ENCODE data around the gene MAGI2. TPM values are rescaled to one million over a fixed set of nuclear protein-coding genes. Genes with fewer than 3 reads are reported as not detected.
A peak's percentile ranks its signal among the peaks of the same experiment; 100 is the strongest.

The MAGI2 gene
- total RNA-seq, 1 donor from 2014 or later: 4.0 TPM

DNA sequence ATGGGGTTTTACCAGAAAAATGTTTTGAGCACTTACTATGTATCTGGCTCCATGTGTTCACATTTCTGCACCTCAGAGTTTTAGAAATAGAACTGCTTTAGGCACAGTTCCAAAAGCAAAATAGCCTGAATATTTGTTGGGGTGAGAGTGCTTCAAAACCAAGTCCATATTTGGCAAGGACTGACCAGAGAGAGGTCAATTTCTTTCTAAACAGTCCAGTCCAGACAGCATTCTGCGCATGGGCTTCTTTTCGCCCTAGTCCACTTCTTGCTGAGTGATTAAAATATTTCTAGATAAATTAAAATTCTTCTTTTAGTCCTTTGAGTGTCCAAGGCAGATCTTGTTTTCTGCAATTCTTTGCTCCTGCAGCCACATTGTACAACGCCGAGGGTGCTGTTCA, 1227.9 kb downstream of the MAGI2 start:
- TF ChIP-seq, protein P1, sequence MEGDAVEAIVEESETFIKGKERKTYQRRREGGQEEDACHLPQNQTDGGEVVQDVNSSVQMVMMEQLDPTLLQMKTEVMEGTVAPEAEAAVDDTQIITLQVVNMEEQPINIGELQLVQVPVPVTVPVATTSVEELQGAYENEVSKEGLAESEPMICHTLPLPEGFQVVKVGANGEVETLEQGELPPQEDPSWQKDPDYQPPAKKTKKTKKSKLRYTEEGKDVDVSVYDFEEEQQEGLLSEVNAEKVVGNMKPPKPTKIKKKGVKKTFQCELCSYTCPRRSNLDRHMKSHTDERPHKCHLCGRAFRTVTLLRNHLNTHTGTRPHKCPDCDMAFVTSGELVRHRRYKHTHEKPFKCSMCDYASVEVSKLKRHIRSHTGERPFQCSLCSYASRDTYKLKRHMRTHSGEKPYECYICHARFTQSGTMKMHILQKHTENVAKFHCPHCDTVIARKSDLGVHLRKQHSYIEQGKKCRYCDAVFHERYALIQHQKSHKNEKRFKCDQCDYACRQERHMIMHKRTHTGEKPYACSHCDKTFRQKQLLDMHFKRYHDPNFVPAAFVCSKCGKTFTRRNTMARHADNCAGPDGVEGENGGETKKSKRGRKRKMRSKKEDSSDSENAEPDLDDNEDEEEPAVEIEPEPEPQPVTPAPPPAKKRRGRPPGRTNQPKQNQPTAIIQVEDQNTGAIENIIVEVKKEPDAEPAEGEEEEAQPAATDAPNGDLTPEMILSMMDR (IDR thresholded peaks at IDR 0.05): no peak
- no peak for DNase-seq (ENCODE audit: low spot score in 2 of 2)
- H3K27ac ChIP-seq: peak overlapping the region; percentile 13 to 55
- no peaks in the 10 kb centered on the region for H3K27me3 ChIP-seq
- H3K4me3 ChIP-seq: no peak overlapping the region
- intact Hi-C loops (cut with DNase I): loop anchor here (2.0 to 10.0 kb wide), 2 partner anchors 205 to 281 kb away; no protein-coding TSS in a partner anchor
- H3K4me1 ChIP-seq: peaks cover 0 to 12% of the 10 kb centered on the region in 2 donors
- no peaks in the 10 kb centered on the region for H3K9me3 ChIP-seq
- no peaks in the 10 kb centered on the region for H3K36me3 ChIP-seq

DNA sequence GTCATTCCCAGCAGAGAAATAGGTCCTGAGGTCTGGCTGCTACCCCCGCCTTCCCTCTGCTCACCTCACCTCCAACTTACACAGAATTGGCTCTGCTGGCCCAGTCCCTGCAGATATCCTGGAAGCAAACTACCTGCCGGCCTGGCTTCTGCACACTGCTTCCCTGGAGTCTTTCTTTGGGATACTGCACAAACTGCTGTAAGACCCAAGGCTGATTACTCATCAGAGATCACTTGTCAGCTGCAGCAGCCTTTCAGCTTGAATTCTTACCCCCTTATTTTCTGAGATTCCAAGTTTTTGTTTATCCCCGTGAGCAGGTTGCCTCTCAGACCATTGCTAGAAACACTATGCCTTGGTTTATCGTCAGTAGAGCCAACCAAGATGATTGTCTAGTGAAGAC, 1228.5 kb downstream of the MAGI2 start:
- no peak for DNase-seq (ENCODE audit: low spot score in 2 of 2)
- TF ChIP-seq, protein P1 (IDR thresholded peaks at IDR 0.05): no peak
- Histone ChIP-seq H3K27me3 (no peaks in the 10 kb centered on the region), H3K4me3 (no peak overlapping the region), H3K27ac (peak overlapping the region in 1 of 2 donors; percentile 30), H3K4me1 (peaks cover 0 to 12% of the 10 kb centered on the region in 2 donors), H3K36me3 (no peaks in the 10 kb centered on the region), H3K9me3 (no peaks in the 10 kb centered on the region)
- intact Hi-C loops (cut with DNase I): loop anchor here (2.0 to 10.0 kb wide), 2 partner anchors 204 to 280 kb away; no protein-coding TSS in a partner anchor

DNA sequence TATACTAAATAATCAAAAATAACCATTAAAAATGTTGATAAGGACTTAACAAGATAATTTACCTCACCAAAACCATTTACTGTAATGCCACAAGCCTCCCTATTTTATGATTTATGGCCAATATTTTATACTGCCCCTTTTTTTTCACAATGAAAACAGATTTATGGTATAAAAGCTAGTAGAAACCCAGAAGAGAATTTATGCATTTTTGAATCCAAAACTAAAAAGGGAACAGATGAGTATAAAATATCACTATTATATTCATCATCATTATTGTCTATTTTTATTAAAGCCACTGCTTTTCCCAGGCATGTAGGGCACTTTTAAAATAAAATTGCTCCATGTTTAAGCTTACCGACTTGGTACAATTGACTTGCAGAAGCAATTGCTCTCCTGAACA, 1229.9 kb downstream of the MAGI2 start:
- Histone ChIP-seq H3K27me3 (no peaks in the 10 kb centered on the region), H3K27ac (peak overlapping the region in 1 of 2 donors; percentile 41), H3K36me3 (no peaks in the 10 kb centered on the region), H3K4me3 (no peak overlapping the region), H3K4me1 (peaks cover 0 to 12% of the 10 kb centered on the region in 2 donors), H3K9me3 (no peaks in the 10 kb centered on the region)
- intact Hi-C loops (cut with DNase I): loop anchor here (10.0 kb wide), 1 partner anchor 279 kb away; no protein-coding TSS in a partner anchor
- no peak for DNase-seq (ENCODE audit: low spot score in 2 of 2)
- TF ChIP-seq, protein P1 (IDR thresholded peaks at IDR 0.05): no peak

DNA sequence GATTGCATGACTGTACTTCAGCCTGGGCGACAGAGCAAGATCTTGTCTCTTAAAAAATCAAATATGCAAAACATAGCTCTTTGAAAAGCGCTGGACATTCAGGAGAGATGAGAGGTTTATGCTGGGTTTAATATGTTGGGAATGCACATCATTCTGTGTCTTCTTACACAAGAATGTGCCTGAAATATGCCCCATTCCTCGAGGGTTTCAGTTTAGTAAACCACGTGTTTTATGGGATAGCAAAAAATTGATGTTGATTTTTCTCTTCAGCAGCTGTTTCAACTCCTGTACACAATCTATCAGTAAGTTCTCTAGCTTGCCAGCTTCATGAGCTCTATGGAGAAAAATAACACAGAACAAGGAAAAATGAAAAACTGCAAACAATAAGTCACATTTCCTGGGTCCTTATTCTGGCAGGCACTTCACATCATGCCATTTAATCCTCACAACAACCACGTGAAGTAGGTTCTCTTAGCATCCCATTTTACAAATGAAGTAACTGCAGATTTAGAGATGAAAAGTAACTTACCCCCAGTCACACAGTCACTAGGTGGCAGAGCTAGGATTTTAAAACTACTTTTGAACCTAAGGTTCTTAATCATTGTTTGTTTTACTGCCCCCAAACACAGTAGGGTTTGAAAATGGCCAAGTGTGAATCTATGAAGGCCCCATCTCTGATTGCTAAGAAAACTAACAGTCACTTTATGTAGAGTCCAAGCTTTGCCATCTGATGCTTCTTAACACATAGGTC, 1231.3 kb downstream of the MAGI2 start:
- H3K4me3 ChIP-seq: no peak overlapping the region
- H3K4me1 ChIP-seq: peaks cover 0 to 12% of the 10 kb centered on the region in 2 donors
- no peaks in the 10 kb centered on the region for H3K9me3 ChIP-seq
- peak overlapping the region in 1 of 2 donors; percentile 41 for H3K27ac ChIP-seq
- no peaks in the 10 kb centered on the region for H3K27me3 ChIP-seq
- no peaks in the 10 kb centered on the region for H3K36me3 ChIP-seq
- intact Hi-C loops (cut with DNase I): loop anchor here (10.0 kb wide), 1 partner anchor 277 kb away; no protein-coding TSS in a partner anchor
- no peak for DNase-seq (ENCODE audit: low spot score in 2 of 2)
- TF ChIP-seq, protein P1 (IDR thresholded peaks at IDR 0.05): peak in 1 of 3 experiments; percentile 6

DNA sequence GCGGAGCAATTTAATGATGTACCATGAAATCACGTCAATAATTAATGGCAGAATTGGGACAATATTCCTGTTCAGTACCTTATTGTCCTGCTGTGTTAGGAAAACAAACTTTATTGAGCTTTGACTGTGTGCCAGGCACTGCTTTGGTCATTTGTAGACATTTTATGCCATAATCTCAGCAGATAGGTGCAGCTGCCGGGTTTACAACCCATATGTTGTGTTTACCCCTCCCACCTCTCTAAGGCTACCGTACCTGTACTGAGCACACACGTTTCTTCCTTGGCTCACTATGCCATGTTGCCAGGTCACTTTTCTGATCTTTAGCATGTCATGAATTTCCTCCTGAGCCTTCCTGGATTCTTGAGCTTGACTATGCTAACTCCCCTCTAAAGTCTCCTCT, 1232.7 kb downstream of the MAGI2 start:
- H3K4me1 ChIP-seq: peaks cover 0 to 7% of the 10 kb centered on the region in 2 donors
- no peak overlapping the region for H3K4me3 ChIP-seq
- TF ChIP-seq, protein P1 (IDR thresholded peaks at IDR 0.05): no peak
- H3K36me3 ChIP-seq: no peaks in the 10 kb centered on the region
- H3K27ac ChIP-seq: no peak overlapping the region
- intact Hi-C loops (cut with DNase I): loop anchor here (10.0 kb wide), 1 partner anchor 276 kb away; no protein-coding TSS in a partner anchor
- no peaks in the 10 kb centered on the region for H3K27me3 ChIP-seq
- H3K9me3 ChIP-seq: no peaks in the 10 kb centered on the region
- no peak for DNase-seq (ENCODE audit: low spot score in 2 of 2)

All from ascending aorta (tissue), 2 donors.